Endothelial cell of umbilical vein (primary cell): ENCODE measurements around the gene ITGA5. TPM values are rescaled to one million over a fixed set of nuclear protein-coding genes. Genes with fewer than 3 reads are reported as not detected.

ENCODE experiments used
- BruUV-seq: library from RNA; stranded (reverse); fragments of 400-500 nt; replicated peaks from 2 replicates; lab custom pipeline; 2021; lab: Mats Ljungman, UMichigan
- CTCF ChIA-PET: fragments of 300-600, 350-600 bp; sonication (Branson Sonifier 250); formaldehyde crosslinking; loops from one replicate; lab custom pipeline; 2021; ENCODE audit warnings: antibody characterized with exemption, inconsistent platforms; lab: Charles Lee
- POLR2A ChIA-PET: fragments of 300-600, 350-600 bp; sonication (Branson Sonifier 250); formaldehyde crosslinking; loops from one replicate; lab custom pipeline; 2021; ENCODE audit warnings: antibody characterized with exemption, inconsistent platforms; lab: Charles Lee
- DNase-seq: peaks from one replicate; pipeline ENCODE4 v3.0.0-alpha.2; 2011; ENCODE audit warnings: low read depth, low spot score
- FAIRE-seq: peaks from 2 replicates; lab custom pipeline; 2011; peaks lifted over from hg19 to GRCh38; lab: Jason Lieb, UNC
- H2AFZ ChIP-seq: 2 replicates; pipeline ENCODE4 v1.6.0; 2012; ENCODE audit warnings: low read depth, low read length, control low read depth, inconsistent platforms
- H3K27ac ChIP-seq: 2 replicates; pipeline ENCODE4 v1.5.1; 2011; ENCODE audit warnings: low read depth, mild to moderate bottlenecking, control low read depth, low read length, moderate library complexity; ENCODE audit not compliant: insufficient read depth
- H3K27me3 ChIP-seq, 2 experiments: 2 replicates each; pipeline versions ENCODE4 v1.6.0 to v1.6.1; 2011; ENCODE audit warnings: low read length in 2 of 2, mixed read lengths in 1 of 2; ENCODE audit not compliant: control insufficient read depth in 2 of 2, insufficient read depth in 2 of 2
- H3K36me3 ChIP-seq, 2 experiments: 2 replicates in 1 of 2; 3 replicates in 1 of 2; pipeline ENCODE4 v1.5.1; 2011; ENCODE audit warnings: low read length in 2 of 2, mild to moderate bottlenecking in 1 of 2, moderate library complexity in 1 of 2; ENCODE audit not compliant: control insufficient read depth in 2 of 2, insufficient read depth in 2 of 2; ENCODE audit errors: extremely low read depth in 1 of 2
- H3K4me1 ChIP-seq: 3 replicates; pipeline ENCODE4 v1.5.1; 2011; ENCODE audit warnings: mild to moderate bottlenecking, low read length; ENCODE audit not compliant: control insufficient read depth, insufficient read depth; ENCODE audit errors: extremely low read depth
- H3K4me2 ChIP-seq: 2 replicates; pipeline ENCODE4 v1.6.1; 2011; ENCODE audit warnings: low read length, control low read depth, mixed read lengths; ENCODE audit not compliant: insufficient read depth
- H3K4me3 ChIP-seq, 3 experiments: fragments of 200-600 bp in 1 of 3; sonication (generic), shearing (Covaris generic) in 1 of 3; replicated peaks in 1 of 3; 2 replicates each; pipeline ENCODE4 v1.5.1; 2011 to 2016; ENCODE audit warnings: control low read depth in 3 of 3, low read length in 3 of 3, mild to moderate bottlenecking in 2 of 3, inconsistent platforms in 1 of 3, low read depth in 1 of 3, moderate library complexity in 1 of 3; ENCODE audit not compliant: insufficient read depth in 1 of 3
- H3K79me2 ChIP-seq: 2 replicates; pipeline ENCODE4 v1.6.0; 2012; ENCODE audit warnings: low read length, inconsistent platforms; ENCODE audit not compliant: control insufficient read depth, insufficient read depth
- H3K9ac ChIP-seq: replicated peaks from 2 replicates; pipeline ENCODE3; 2011; ENCODE audit warnings: low read length, control low read depth; ENCODE audit not compliant: insufficient read depth; ENCODE audit errors: extremely low read depth
- H3K9me1 ChIP-seq: replicated peaks from 3 replicates; pipeline ENCODE4 v1.6.0; 2011; ENCODE audit warnings: mild to moderate bottlenecking, low read length; ENCODE audit not compliant: control insufficient read depth, insufficient read depth; ENCODE audit errors: extremely low read depth
- H3K9me3 ChIP-seq: replicated peaks from 2 replicates; pipeline ENCODE4 v1.5.1; 2012; ENCODE audit warnings: low read length, inconsistent platforms; ENCODE audit not compliant: control insufficient read depth, insufficient read depth
- H4K20me1 ChIP-seq: replicated peaks from 2 replicates; pipeline ENCODE3; 2011; ENCODE audit warnings: mild to moderate bottlenecking, low read length; ENCODE audit not compliant: control insufficient read depth, insufficient read depth; ENCODE audit errors: extremely low read depth
- EZH2 ChIP-seq: IDR thresholded peaks from 2 replicates; pipeline ENCODE4 v1.6.1; 2012; ENCODE audit warnings: borderline replicate concordance, low read depth, mild to moderate bottlenecking, moderate library complexity, low read length, inconsistent platforms; ENCODE audit not compliant: severe bottlenecking
- FOS ChIP-seq: IDR thresholded peaks from 2 replicates; pipeline ENCODE4 v1.6.1; 2011; ENCODE audit warnings: mild to moderate bottlenecking, low read length, moderate library complexity, borderline replicate concordance; ENCODE audit not compliant: insufficient read depth
- GATA2 ChIP-seq: IDR thresholded peaks from 2 replicates; pipeline ENCODE4 v1.7.0; 2011; ENCODE audit warnings: low read depth, mild to moderate bottlenecking, moderate library complexity, mixed read lengths, low read length; ENCODE audit not compliant: insufficient read length, insufficient read depth
- JUN ChIP-seq: IDR thresholded peaks from 2 replicates; pipeline ENCODE4 v1.6.1; 2011; ENCODE audit warnings: borderline replicate concordance, low read depth; ENCODE audit not compliant: insufficient read length, insufficient read depth
- MYC ChIP-seq: IDR thresholded peaks from one replicate; pipeline ENCODE4 v1.6.1; 2011; ENCODE audit warnings: mild to moderate bottlenecking, low read depth, low read length
- POLR2A ChIP-seq: IDR thresholded peaks from 2 replicates; pipeline ENCODE4 v1.6.1; 2012; ENCODE audit warnings: low read depth, mild to moderate bottlenecking, control low read depth, low read length
- POLR2AphosphoS5 ChIP-seq: IDR thresholded peaks from 2 replicates; pipeline ENCODE4 v1.6.1; 2012; ENCODE audit warnings: low read depth, mild to moderate bottlenecking, control low read depth, low read length, moderate library complexity; ENCODE audit not compliant: insufficient read depth
- dilution Hi-C: fragments of 300-500 bp; cut with MboI; formaldehyde crosslinking; loops from one replicate; pipeline ENCODE4 v1.15.0; 2019; ENCODE audit warnings: low sequenced_read_pairs; ENCODE audit not compliant: extremely low pct_ligation_motif_present
- intact Hi-C: fragments of 100-400 bp; cut with micrococcal nuclease; formaldehyde crosslinking; loops from one replicate; pipeline ENCODE4 v1.10.0; 2022
- polyA plus RNA-seq, 4 experiments: library from polyadenylated mRNA; depleted of rRNA in 3 of 4; stranded (reverse) in 3 of 4; unstranded in 1 of 4; fragments of >200 nt; gene quantifications; 2 replicates each; pipeline versions ENCODE4 v1.2.1 to v1.2.3, GENCODE V29; 2011 to 2012; ENCODE audit warnings: missing spikeins in 1 of 4
- total RNA-seq: library from RNA; stranded (reverse); gene quantifications from 2 replicates; pipeline ENCODE4 v1.2.3, GENCODE V29; 2021
- TF ChIP-seq, protein P1 (sequence below), 2 donors: IDR thresholded peaks; 1 replicate in 1 of 2; 2 replicates in 1 of 2; pipeline ENCODE4 v1.5.1; 2011; ENCODE audit warnings: low read length in 2 of 2, mild to moderate bottlenecking in 2 of 2, moderate library complexity in 2 of 2, control low read depth in 1 of 2, inconsistent platforms in 1 of 2, low read depth in 1 of 2; ENCODE audit not compliant: insufficient read depth in 1 of 2; ENCODE audit errors: extremely low read depth in 1 of 2
- TF ChIP-seq, protein P2 (sequence below): IDR thresholded peaks from 2 replicates; pipeline ENCODE4 v1.6.1; 2011; ENCODE audit not compliant: insufficient read depth, insufficient read length

ITGA5 gene
- total and polyA plus RNA-seq, 2 donors (not counting 3 experiments of a cell fraction or from before 2014, with no cell fraction given), result 657 to 938 TPM

DNA sequence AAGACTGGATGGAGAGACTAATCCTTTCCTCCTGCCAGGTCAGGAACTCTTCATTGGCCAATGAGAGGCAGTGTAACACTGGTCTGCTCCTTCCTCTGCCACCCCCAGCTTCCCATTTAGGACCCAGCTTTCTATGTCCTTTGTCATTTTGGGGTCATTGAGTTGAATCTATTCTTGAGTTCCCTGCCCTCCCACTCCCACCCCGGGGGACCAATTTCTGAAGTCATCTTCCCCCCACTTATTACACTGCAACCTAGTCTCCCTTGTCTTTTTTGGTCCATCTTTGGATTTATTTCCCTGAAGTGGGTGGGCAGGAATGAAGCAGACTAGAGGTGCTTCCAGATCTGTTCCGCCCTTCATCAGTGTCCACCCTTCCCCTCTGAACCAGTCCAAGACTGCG lies 7.6 kb upstream of the ITGA5 start:
- intact Hi-C loops (no loop called here), dilution Hi-C loops (no loop called here)
- ChIA-PET CTCF (interaction anchor here (0.7 to 5.5 kb wide), 4 partner anchors 9 to 27 kb away, joined by 4 to 43 read pairs (median 24); no protein-coding TSS in a partner anchor), POLR2A (interaction anchor here (3.3 kb wide), 1 partner anchor 8 kb away, joined by 23 read pairs; the partner anchor contains the start of gene ITGA5)
- Histone ChIP-seq H4K20me1 (no peaks in the 10 kb centered on the region), H3K27me3 (no peaks in the 10 kb centered on the region), H3K9me1 (no peaks in the 10 kb centered on the region), H3K4me3 (no peak overlapping the region), H3K4me1 (peaks cover 89% of the 10 kb centered on the region), H3K27ac (peak overlapping the region; percentile 91), H3K9me3 (no peaks in the 10 kb centered on the region), H3K9ac (peak overlapping the region; percentile 72), H2AFZ (no peak overlapping the region), H3K4me2 (peak overlapping the region; percentile 2), H3K36me3 (no peaks in the 10 kb centered on the region), H3K79me2 (peaks cover 10% of the 10 kb centered on the region)
- DNase-seq (no peak), FAIRE-seq (no peak)
- TF ChIP-seq, protein P1, sequence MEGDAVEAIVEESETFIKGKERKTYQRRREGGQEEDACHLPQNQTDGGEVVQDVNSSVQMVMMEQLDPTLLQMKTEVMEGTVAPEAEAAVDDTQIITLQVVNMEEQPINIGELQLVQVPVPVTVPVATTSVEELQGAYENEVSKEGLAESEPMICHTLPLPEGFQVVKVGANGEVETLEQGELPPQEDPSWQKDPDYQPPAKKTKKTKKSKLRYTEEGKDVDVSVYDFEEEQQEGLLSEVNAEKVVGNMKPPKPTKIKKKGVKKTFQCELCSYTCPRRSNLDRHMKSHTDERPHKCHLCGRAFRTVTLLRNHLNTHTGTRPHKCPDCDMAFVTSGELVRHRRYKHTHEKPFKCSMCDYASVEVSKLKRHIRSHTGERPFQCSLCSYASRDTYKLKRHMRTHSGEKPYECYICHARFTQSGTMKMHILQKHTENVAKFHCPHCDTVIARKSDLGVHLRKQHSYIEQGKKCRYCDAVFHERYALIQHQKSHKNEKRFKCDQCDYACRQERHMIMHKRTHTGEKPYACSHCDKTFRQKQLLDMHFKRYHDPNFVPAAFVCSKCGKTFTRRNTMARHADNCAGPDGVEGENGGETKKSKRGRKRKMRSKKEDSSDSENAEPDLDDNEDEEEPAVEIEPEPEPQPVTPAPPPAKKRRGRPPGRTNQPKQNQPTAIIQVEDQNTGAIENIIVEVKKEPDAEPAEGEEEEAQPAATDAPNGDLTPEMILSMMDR (IDR thresholded peaks at IDR 0.05; ENCODE audit: extremely low read depth in 1 of 2, insufficient read depth in 1 of 2, low read depth in 1 of 2, low read length in 2 of 2), result no peak
- no peak for TF ChIP-seq GATA2
- TF ChIP-seq MYC, result no peak
- TF ChIP-seq POLR2AphosphoS5, result no peak
- TF ChIP-seq EZH2, result no peak
- TF ChIP-seq JUN, result no peak
- no peak for TF ChIP-seq FOS
- no peak for TF ChIP-seq POLR2A
- TF ChIP-seq, protein P2, sequence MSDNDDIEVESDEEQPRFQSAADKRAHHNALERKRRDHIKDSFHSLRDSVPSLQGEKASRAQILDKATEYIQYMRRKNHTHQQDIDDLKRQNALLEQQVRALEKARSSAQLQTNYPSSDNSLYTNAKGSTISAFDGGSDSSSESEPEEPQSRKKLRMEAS, result no peak
- BruUV-seq, result no TSS peak
